H9 (cell line): ENCODE measurements around the gene SMAD3. TPM values are rescaled to one million over a fixed set of nuclear protein-coding genes. Genes with fewer than 3 reads are reported as not detected.

ENCODE experiments used
- DNase-seq: peaks from one replicate; pipeline ENCODE4 v3.0.0-alpha.2; 2017
- H2AFZ ChIP-seq: one replicate; pipeline ENCODE4 v1.6.1; 2013; ENCODE audit warnings: mild to moderate bottlenecking, low read length, control low read depth, moderate library complexity
- H2AK5ac ChIP-seq: 2 replicates; pipeline ENCODE4 v1.6.1; 2013; ENCODE audit warnings: low read length, control low read depth, mixed read lengths; ENCODE audit not compliant: insufficient read length
- H2BK120ac ChIP-seq: one replicate; pipeline ENCODE4 v1.6.1; 2013; ENCODE audit warnings: low read depth, mild to moderate bottlenecking, low read length, control low read depth, inconsistent platforms; ENCODE audit not compliant: poor library complexity, severe bottlenecking
- H2BK12ac ChIP-seq: 2 replicates; pipeline ENCODE4 v1.6.1; 2013; ENCODE audit warnings: low read length, control low read depth, mixed read lengths, low read depth; ENCODE audit not compliant: insufficient read length
- H2BK15ac ChIP-seq: 2 replicates; pipeline ENCODE4 v1.6.1; 2013; ENCODE audit warnings: low read depth, low read length, control low read depth
- H2BK20ac ChIP-seq: one replicate; pipeline ENCODE4 v1.6.1; 2013; ENCODE audit warnings: low read depth, mild to moderate bottlenecking, low read length, control low read depth, inconsistent platforms; ENCODE audit not compliant: poor library complexity, severe bottlenecking
- H2BK5ac ChIP-seq: 2 replicates; pipeline ENCODE4 v1.6.1; 2013; ENCODE audit warnings: low read length, control low read depth, mixed read lengths; ENCODE audit not compliant: insufficient read length
- H3K14ac ChIP-seq: 2 replicates; pipeline ENCODE4 v1.6.1; 2013; ENCODE audit warnings: low read length, control low read depth; ENCODE audit not compliant: insufficient read depth
- H3K18ac ChIP-seq: 2 replicates; pipeline ENCODE4 v1.6.1; 2013; ENCODE audit warnings: low read depth, mild to moderate bottlenecking, mixed read lengths, low read length, control low read depth; ENCODE audit not compliant: insufficient read length
- H3K23ac ChIP-seq: 2 replicates; pipeline ENCODE4 v1.6.1; 2013; ENCODE audit warnings: low read length, control low read depth, mixed read lengths, low read depth; ENCODE audit not compliant: insufficient read length
- H3K23me2 ChIP-seq: 2 replicates; pipeline ENCODE4 v1.6.1; 2013; ENCODE audit warnings: low read depth, mild to moderate bottlenecking, mixed read lengths, low read length, control low read depth; ENCODE audit not compliant: insufficient read length, poor library complexity, severe bottlenecking
- H3K27ac ChIP-seq: 2 replicates; pipeline ENCODE4 v1.5.1; 2013; ENCODE audit warnings: low read length, control low read depth, mixed read lengths, low read depth; ENCODE audit not compliant: insufficient read length
- H3K27me3 ChIP-seq: 2 replicates; pipeline ENCODE4 v1.6.1; 2013; ENCODE audit warnings: low read length, control low read depth, inconsistent platforms; ENCODE audit not compliant: insufficient read depth
- H3K4ac ChIP-seq: 2 replicates; pipeline ENCODE4 v1.6.1; 2013; ENCODE audit warnings: low read depth, mild to moderate bottlenecking, control low read depth, inconsistent platforms, low read length, moderate library complexity
- H3K4me1 ChIP-seq: 2 replicates; pipeline ENCODE4 v1.6.1; 2013; ENCODE audit warnings: low read length, control low read depth, inconsistent platforms; ENCODE audit not compliant: insufficient read depth
- H3K4me2 ChIP-seq: 2 replicates; pipeline ENCODE4 v1.6.1; 2013; ENCODE audit warnings: low read length, control low read depth, mixed read lengths; ENCODE audit not compliant: insufficient read length, insufficient read depth
- H3K56ac ChIP-seq: 2 replicates; pipeline ENCODE4 v1.6.1; 2013; ENCODE audit warnings: low read depth, mild to moderate bottlenecking, mixed read lengths, low read length, control low read depth; ENCODE audit not compliant: insufficient read length
- H3K79me1 ChIP-seq: 2 replicates; pipeline ENCODE4 v1.6.1; 2013; ENCODE audit warnings: low read depth, mild to moderate bottlenecking, moderate library complexity, low read length, control low read depth, inconsistent platforms; ENCODE audit not compliant: insufficient read depth, poor library complexity, severe bottlenecking
- H3K79me2 ChIP-seq: 2 replicates; pipeline ENCODE4 v1.6.1; 2013; ENCODE audit warnings: low read length, control low read depth, inconsistent platforms; ENCODE audit not compliant: insufficient read depth
- H3K9ac ChIP-seq: 2 replicates; pipeline ENCODE4 v1.6.1; 2013; ENCODE audit warnings: low read length, control low read depth, mixed read lengths; ENCODE audit not compliant: insufficient read length; ENCODE audit errors: extremely low read depth
- H3K9me3 ChIP-seq: one replicate; pipeline ENCODE4 v1.6.1; 2013; ENCODE audit warnings: low read depth, low read length, inconsistent platforms; ENCODE audit not compliant: control insufficient read depth
- H3T11ph ChIP-seq: one replicate; pipeline ENCODE4 v1.6.1; 2013; ENCODE audit warnings: mild to moderate bottlenecking, low read length, control low read depth, inconsistent platforms
- H4K20me1 ChIP-seq: one replicate; pipeline ENCODE4 v1.6.1; 2013; ENCODE audit not compliant: control insufficient read depth, insufficient read length, insufficient read depth
- H4K5ac ChIP-seq: 2 replicates; pipeline ENCODE4 v1.6.1; 2013; ENCODE audit warnings: low read depth, mild to moderate bottlenecking, mixed read lengths, low read length, control low read depth; ENCODE audit not compliant: insufficient read length
- H4K8ac ChIP-seq: replicated peaks from 2 replicates; pipeline ENCODE4 v1.6.1; 2013; ENCODE audit warnings: low read length, control low read depth, mixed read lengths, low read depth; ENCODE audit not compliant: insufficient read length
- H4K91ac ChIP-seq: 2 replicates; pipeline ENCODE4 v1.6.1; 2013; ENCODE audit warnings: low read depth, mild to moderate bottlenecking, moderate library complexity, mixed read lengths, low read length, control low read depth; ENCODE audit not compliant: insufficient read length
- H3K27ac Mint-ChIP-seq, 3 experiments: 2 replicates in 2 of 3; 3 replicates in 1 of 3; pipeline ENCODE4 v1.8.0; 2020 to 2021; ENCODE audit warnings: mixed read lengths in 3 of 3, mild to moderate bottlenecking in 1 of 3, moderate library complexity in 1 of 3
- H3K27me3 Mint-ChIP-seq: 2 replicates; pipeline ENCODE4 v1.8.0; 2021; ENCODE audit warnings: low read depth, mild to moderate bottlenecking, moderate library complexity, mixed read lengths
- H3K36me3 Mint-ChIP-seq, 3 experiments: 2 replicates in 2 of 3; 3 replicates in 1 of 3; pipeline ENCODE4 v1.8.0; 2020 to 2021; ENCODE audit warnings: low read depth in 3 of 3, mixed read lengths in 3 of 3; ENCODE audit not compliant: insufficient read depth in 1 of 3
- H3K4me1 Mint-ChIP-seq, 2 experiments: 2 replicates each; pipeline ENCODE4 v1.8.0; 2020; ENCODE audit warnings: mixed read lengths in 2 of 2
- H3K4me3 Mint-ChIP-seq, 2 experiments: 2 replicates in 1 of 2; 3 replicates in 1 of 2; pipeline ENCODE4 v1.8.0; 2020 to 2021; ENCODE audit warnings: mild to moderate bottlenecking in 2 of 2, mixed read lengths in 2 of 2, moderate library complexity in 1 of 2
- H3K9me3 Mint-ChIP-seq, 2 experiments: 2 replicates in 1 of 2; 3 replicates in 1 of 2; pipeline ENCODE4 v1.8.0; 2020; ENCODE audit warnings: mild to moderate bottlenecking in 2 of 2, mixed read lengths in 2 of 2, moderate library complexity in 1 of 2
- CTCF ChIP-seq: fragments of 200-600 bp; sonication (generic); conservative IDR thresholded peaks from 3 replicates; pipeline ENCODE4 v1.8.0; 2021; ENCODE audit warnings: antibody characterized with exemption, mild to moderate bottlenecking
- WGBS: extraction: QIAGEN DNeasy Blood & Tissue Kit; methylation state at CpG from one replicate; pipeline ENCODE4 v1.1.7; 2013; ENCODE audit warnings: missing lambda C conversion rate, low lambda C conversion rate, mixed read lengths; ENCODE audit not compliant: insufficient read length; ENCODE audit errors: extremely low coverage; 5-methylcytosine and 5-hydroxymethylcytosine counted together
- total RNA-seq: library from RNA; stranded (reverse); gene quantifications from 2 replicates; pipeline ENCODE4 v1.2.1, GENCODE V29; 2021

The SMAD3 gene
- total RNA-seq, 1 experiment from 2014 or later: 26.7 TPM

GRCh38 chr15:67190813-67191212 is 125.4 kb downstream of the SMAD3 start:
- no peak overlapping the region for H3K27ac Mint-ChIP-seq
- Histone ChIP-seq H4K20me1 (no peaks in the 10 kb centered on the region), H3K56ac (no peak overlapping the region), H3K4me1 (no peaks in the 10 kb centered on the region), H2BK5ac (no peak overlapping the region), H4K8ac (no peak overlapping the region), H4K91ac (no peak overlapping the region), H2AFZ (no peak overlapping the region), H2BK15ac (no peak overlapping the region), H3K9ac (no peak overlapping the region), H3K9me3 (no peaks in the 10 kb centered on the region), H3K18ac (no peak overlapping the region), H3T11ph (no peak overlapping the region), H2BK12ac (no peak overlapping the region), H3K4me2 (no peak overlapping the region), H3K23ac (no peak overlapping the region), H3K27ac (no peak overlapping the region), H2AK5ac (no peak overlapping the region), H2BK120ac (no peak overlapping the region), H3K27me3 (no peaks in the 10 kb centered on the region), H3K23me2 (no peaks in the 10 kb centered on the region), H3K79me1 (no peaks in the 10 kb centered on the region), H3K79me2 (no peaks in the 10 kb centered on the region), H3K14ac (no peak overlapping the region), H3K4ac (no peak overlapping the region), H2BK20ac (no peak overlapping the region), H4K5ac (no peak overlapping the region)
- H3K9me3 Mint-ChIP-seq: no peaks in the 10 kb centered on the region
- WGBS: no CpG with 5 or more reads among the region's 11 CpGs
- H3K36me3 Mint-ChIP-seq: peaks cover 4 to 61% (median 28%) of the 10 kb centered on the region in 3 experiments
- H3K4me1 Mint-ChIP-seq: no peaks in the 10 kb centered on the region
- no peaks in the 10 kb centered on the region for H3K27me3 Mint-ChIP-seq
- H3K4me3 Mint-ChIP-seq: no peak overlapping the region
- no peak for DNase-seq
- no peak for TF ChIP-seq CTCF
